Calu3 (cell line): ENCODE results near the gene ZFR. TPM values are rescaled to one million over a fixed set of nuclear protein-coding genes. Genes with fewer than 3 reads are reported as not detected.

Experiments
- BruUV-seq: library from RNA; stranded (reverse); fragments of 400-500 nt; replicated peaks from 2 replicates; lab custom pipeline; 2021; lab: Mats Ljungman, UMichigan
- CTCF ChIA-PET: fragments of 300-600 bp; sonication (Branson Sonifier 250); formaldehyde crosslinking; loops from one replicate; lab custom pipeline; 2022; ENCODE audit warnings: antibody characterized with exemption; lab: Charles Lee
- DNase-seq: peaks from one replicate; pipeline ENCODE4 v3.0.0; 2022
- H3K27ac Mint-ChIP-seq: one replicate; pipeline ENCODE4 v1.8.0; 2022; ENCODE audit warnings: mixed read lengths; ENCODE audit not compliant: unreplicated experiment
- H3K27me3 Mint-ChIP-seq: one replicate; pipeline ENCODE4 v1.8.0; 2022; ENCODE audit warnings: mixed read lengths; ENCODE audit not compliant: unreplicated experiment
- H3K36me3 Mint-ChIP-seq: one replicate; pipeline ENCODE4 v1.8.0; 2022; ENCODE audit warnings: mild to moderate bottlenecking, moderate library complexity, mixed read lengths; ENCODE audit not compliant: insufficient read depth, unreplicated experiment
- H3K4me1 Mint-ChIP-seq: one replicate; pipeline ENCODE4 v1.8.0; 2022; ENCODE audit warnings: mild to moderate bottlenecking, low read depth, mixed read lengths; ENCODE audit not compliant: unreplicated experiment
- H3K4me3 Mint-ChIP-seq: one replicate; pipeline ENCODE4 v1.8.0; 2022; ENCODE audit warnings: mild to moderate bottlenecking, low read depth, moderate library complexity, mixed read lengths; ENCODE audit not compliant: unreplicated experiment
- H3K9me3 Mint-ChIP-seq: one replicate; pipeline ENCODE4 v1.8.0; 2022; ENCODE audit warnings: low read depth, mixed read lengths; ENCODE audit not compliant: unreplicated experiment
- CTCF ChIP-seq: fragments of 200-600 bp; IDR thresholded peaks from one replicate; pipeline ENCODE4 v1.8.0; 2022; ENCODE audit warnings: antibody characterized with exemption; ENCODE audit not compliant: unreplicated experiment
- intact Hi-C: fragments of 100-400 bp; cut with micrococcal nuclease; formaldehyde crosslinking; loops from one replicate; pipeline ENCODE4 v1.10.0; 2022; ENCODE audit not compliant: unreplicated experiment
- total RNA-seq: library from RNA; stranded (reverse); gene quantifications from 2 replicates; pipeline ENCODE4 v1.2.3, GENCODE V29; 2022

ZFR gene
- total RNA-seq, 1 experiment from 2014 or later, result 63.4 TPM

- TF ChIP-seq CTCF, result no peak
- intact Hi-C loops, result no loop called here
- Mint-ChIP-seq H3K27me3 (no peaks in the 10 kb centered on the region), H3K27ac (no peak overlapping the region), H3K9me3 (no peaks in the 10 kb centered on the region), H3K4me3 (no peak overlapping the region), H3K36me3 (peaks cover 46% of the 10 kb centered on the region), H3K4me1 (no peaks in the 10 kb centered on the region)
- CTCF ChIA-PET, result no interaction called here
- no TSS peak for BruUV-seq
- DNase-seq, result no peak
Measured at GRCh38 chr5:32383586-32383985, 61.0 kb downstream of the ZFR start.

GRCh38 chr5:32383065-32383464, 61.5 kb downstream of the ZFR start:
- Mint-ChIP-seq H3K27ac (no peak overlapping the region), H3K27me3 (no peaks in the 10 kb centered on the region), H3K9me3 (no peaks in the 10 kb centered on the region), H3K4me1 (no peaks in the 10 kb centered on the region), H3K36me3 (peaks cover 46% of the 10 kb centered on the region), H3K4me3 (no peak overlapping the region)
- TF ChIP-seq CTCF, result no peak
- DNase-seq, result no peak
- intact Hi-C loops, result no loop called here
- CTCF ChIA-PET, result no interaction called here
- BruUV-seq, result no TSS peak

- TF ChIP-seq CTCF, result no peak
- Mint-ChIP-seq H3K9me3 (no peaks in the 10 kb centered on the region), H3K4me1 (no peaks in the 10 kb centered on the region), H3K4me3 (no peak overlapping the region), H3K27me3 (no peaks in the 10 kb centered on the region), H3K36me3 (peaks cover 61% of the 10 kb centered on the region), H3K27ac (no peak overlapping the region)
- no TSS peak for BruUV-seq
- no peak for DNase-seq
- intact Hi-C loops, result no loop called here
- CTCF ChIA-PET, result no interaction called here
Measured at GRCh38 chr5:32379421-32379820, 65.1 kb downstream of the ZFR start.

- H3K4me1 Mint-ChIP-seq, result no peaks in the 10 kb centered on the region
- DNase-seq, result no peak
- no peak for TF ChIP-seq CTCF
- peaks cover 61% of the 10 kb centered on the region for H3K36me3 Mint-ChIP-seq
- no TSS peak for BruUV-seq
- no peaks in the 10 kb centered on the region for H3K27me3 Mint-ChIP-seq
- no peak overlapping the region for H3K4me3 Mint-ChIP-seq
- H3K27ac Mint-ChIP-seq, result no peak overlapping the region
- CTCF ChIA-PET, result no interaction called here
- intact Hi-C loops, result no loop called here
- H3K9me3 Mint-ChIP-seq, result no peaks in the 10 kb centered on the region
Measured at GRCh38 chr5:32378966-32379365, 65.6 kb downstream of the ZFR start.
